PC-3 (cell line): ENCODE data around the gene MSL2.

Experiments used
- EZH2phosphoT487 ChIP-seq: fragments of 300-600 bp; sonication (generic); IDR thresholded peaks from 2 replicates; pipeline ENCODE4 v1.6.1; 2018; ENCODE audit warnings: mild to moderate bottlenecking, antibody characterized with exemption, low read length, borderline replicate concordance
- TF ChIP-seq, protein P1 (sequence below): fragments of 300-600 bp; sonication (generic); conservative IDR thresholded peaks from 2 replicates; pipeline ENCODE4 v1.5.1; 2017; ENCODE audit warnings: antibody characterized with exemption, low read depth, mild to moderate bottlenecking, low read length

GRCh38 chr3:136120373-136121348, 75.5 kb downstream of the MSL2 start:
- no peak for TF ChIP-seq EZH2phosphoT487
- TF ChIP-seq, protein P1, sequence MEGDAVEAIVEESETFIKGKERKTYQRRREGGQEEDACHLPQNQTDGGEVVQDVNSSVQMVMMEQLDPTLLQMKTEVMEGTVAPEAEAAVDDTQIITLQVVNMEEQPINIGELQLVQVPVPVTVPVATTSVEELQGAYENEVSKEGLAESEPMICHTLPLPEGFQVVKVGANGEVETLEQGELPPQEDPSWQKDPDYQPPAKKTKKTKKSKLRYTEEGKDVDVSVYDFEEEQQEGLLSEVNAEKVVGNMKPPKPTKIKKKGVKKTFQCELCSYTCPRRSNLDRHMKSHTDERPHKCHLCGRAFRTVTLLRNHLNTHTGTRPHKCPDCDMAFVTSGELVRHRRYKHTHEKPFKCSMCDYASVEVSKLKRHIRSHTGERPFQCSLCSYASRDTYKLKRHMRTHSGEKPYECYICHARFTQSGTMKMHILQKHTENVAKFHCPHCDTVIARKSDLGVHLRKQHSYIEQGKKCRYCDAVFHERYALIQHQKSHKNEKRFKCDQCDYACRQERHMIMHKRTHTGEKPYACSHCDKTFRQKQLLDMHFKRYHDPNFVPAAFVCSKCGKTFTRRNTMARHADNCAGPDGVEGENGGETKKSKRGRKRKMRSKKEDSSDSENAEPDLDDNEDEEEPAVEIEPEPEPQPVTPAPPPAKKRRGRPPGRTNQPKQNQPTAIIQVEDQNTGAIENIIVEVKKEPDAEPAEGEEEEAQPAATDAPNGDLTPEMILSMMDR = no peak
